Stimulated activated CD4-positive, alpha-beta T cell treated with anti-CD3 and anti-CD28 coated beads, Interleukin-12 subunit alpha, Interleukin-12 subunit beta, amount 100 ng/mL, for 4 hours (primary cell): Measurements from ENCODE around the gene PHLDB1.

ENCODE experiments used
- DNase-seq: peaks from one replicate; pipeline ENCODE4 v3.0.0-alpha.2; 2020

PHLDB1 gene

GRCh38 chr11:118623269-118623655 lies 15.8 kb downstream of the PHLDB1 start:
- no peak for DNase-seq

GRCh38 chr11:118625036-118625690 lies 17.7 kb downstream of the PHLDB1 start:
- no peak for DNase-seq

- no peak for DNase-seq
These were observed 18.6 kb downstream of the PHLDB1 start for GRCh38 chr11:118625976-118626375.

GRCh38 chr11:118627566-118627965 lies 20.2 kb downstream of the PHLDB1 start:
- DNase-seq = no peak

GRCh38 chr11:118628031-118628430 lies 20.6 kb downstream of the PHLDB1 start:
- no peak for DNase-seq

GRCh38 chr11:118628432-118628831 lies 21.0 kb downstream of the PHLDB1 start:
- no peak for DNase-seq

- DNase-seq = no peak
These were observed 21.6 kb downstream of the PHLDB1 start for GRCh38 chr11:118628861-118629549.

GRCh38 chr11:118629761-118630661 lies 22.6 kb downstream of the PHLDB1 start:
- DNase-seq = no peak

GRCh38 chr11:118631142-118631909 lies 23.9 kb downstream of the PHLDB1 start:
- no peak for DNase-seq

GRCh38 chr11:118632577-118633318 lies 25.3 kb downstream of the PHLDB1 start:
- DNase-seq = no peak

GRCh38 chr11:118633319-118633690 lies 25.9 kb downstream of the PHLDB1 start:
- no peak for DNase-seq

- no peak for DNase-seq
These were observed 26.6 kb downstream of the PHLDB1 start for GRCh38 chr11:118633979-118634378.

GRCh38 chr11:118634431-118635236 lies 27.2 kb downstream of the PHLDB1 start:
- DNase-seq = no peak

GRCh38 chr11:118635237-118635591 lies 27.8 kb downstream of the PHLDB1 start:
- DNase-seq = no peak

- no peak for DNase-seq
These were observed 28.2 kb downstream of the PHLDB1 start for GRCh38 chr11:118635642-118636041.

- no peak for DNase-seq
These were observed 29.3 kb downstream of the PHLDB1 start for GRCh38 chr11:118636569-118637290.

- no peak for DNase-seq
These were observed 31.3 kb downstream of the PHLDB1 start for GRCh38 chr11:118638726-118639125.

GRCh38 chr11:118639899-118640298 lies 32.5 kb downstream of the PHLDB1 start:
- no peak for DNase-seq

GRCh38 chr11:118640332-118641154 lies 33.1 kb downstream of the PHLDB1 start:
- no peak for DNase-seq
